Body of pancreas (tissue), 4 donors: Measurements from ENCODE around the gene CCN5. TPM values are rescaled to one million over a fixed set of nuclear protein-coding genes. Genes with fewer than 3 reads are reported as not detected.

Source experiments
- ATAC-seq: fragments of 150-250 bp; one replicate; pipeline ENCODE4 v1.9.1; 2016
- DNase-seq, 4 donors: peaks; one replicate each; pipeline ENCODE4 v3.0.0-alpha.2; 2019
- H3K27ac ChIP-seq, 4 donors: fragments of 200-600 bp; sonication (generic); 1 replicate in 3 of 4; 2 replicates in 1 of 4; pipeline versions ENCODE4 v1.5.1 to v1.6.1; 2016 to 2019; ENCODE audit warnings: mild to moderate bottlenecking in 1 of 4, mixed read lengths in 1 of 4, moderate library complexity in 1 of 4
- H3K27me3 ChIP-seq, 2 donors: fragments of 200-600 bp; sonication (generic); one replicate each; pipeline ENCODE4 v1.6.0; 2016; ENCODE audit warnings: mild to moderate bottlenecking in 1 of 2
- H3K36me3 ChIP-seq, 2 donors: fragments of 200-600 bp; sonication (generic); replicated peaks in 1 of 2; 2 replicates each; pipeline ENCODE4 v1.5.1; 2016; ENCODE audit warnings: low read depth in 2 of 2; ENCODE audit not compliant: insufficient read depth in 1 of 2
- H3K4me1 ChIP-seq: fragments of 200-600 bp; sonication (generic); one replicate; pipeline ENCODE4 v1.6.0; 2016
- H3K4me3 ChIP-seq, 2 donors: fragments of 200-600 bp; sonication (generic); 1 replicate in 1 of 2; 2 replicates in 1 of 2; pipeline ENCODE4 v1.5.1; 2016 to 2019
- H3K9me3 ChIP-seq, 3 donors: fragments of 200-600 bp; sonication (generic); 1 replicate in 2 of 3; 2 replicates in 1 of 3; pipeline ENCODE4 v1.5.1; 2016
- CTCF ChIP-seq, 7 experiments: fragments of 450-650 bp in 4 of 7; fragments of 200-600 bp in 3 of 7; sonication (generic) in 3 of 7; IDR thresholded peaks; one replicate each; pipeline ENCODE4 v1.5.1; 2016 to 2019; ENCODE audit warnings: antibody characterized with exemption in 7 of 7
- POLR2A ChIP-seq, 3 donors: fragments of 450-650 bp; IDR thresholded peaks; one replicate each; pipeline ENCODE4 v1.6.1; 2016; ENCODE audit warnings: antibody characterized with exemption in 3 of 3, mild to moderate bottlenecking in 2 of 3
- WGBS, 2 donors: methylation state at CpG; one replicate each; pipeline ENCODE4 v1.1.5; 2017; 5-methylcytosine and 5-hydroxymethylcytosine counted together
- intact Hi-C: fragments of 100-400 bp; cut with DNase I; formaldehyde crosslinking; loops from one replicate; pipeline ENCODE4 v1.15.1; 2023
- total RNA-seq, 2 donors: library from RNA; depleted of rRNA; stranded (reverse); fragments of >200 nt; gene quantifications; one replicate each; pipeline ENCODE4 v1.1.0, GENCODE V29; 2016

The CCN5 gene
- total RNA-seq, 2 donors from 2014 or later = 7.9 to 18.2 TPM

- no peak for DNase-seq
- intact Hi-C loops = no loop called here
- Histone ChIP-seq H3K27ac (no peak overlapping the region), H3K4me3 (no peak overlapping the region), H3K9me3 (no peaks in the 10 kb centered on the region), H3K36me3 (no peaks in the 10 kb centered on the region), H3K4me1 (no peaks in the 10 kb centered on the region), H3K27me3 (no peaks in the 10 kb centered on the region)
- TF ChIP-seq POLR2A (IDR thresholded peaks at IDR 0.05) (no peak), CTCF (IDR thresholded peaks at IDR 0.05) (no peak)
- ATAC-seq = no peak
- 15 to 21% methylated on average over 7 of the region's 7 CpGs for WGBS, 2 donors
These were observed 61.8 kb downstream of the CCN5 start for GRCh38 chr20:44776980-44777379.

Other genes starting within 250 kb of the CCN5 start
- gene TTPAL, start 239.5 kb upstream of the CCN5 start, total RNA-seq = 1 to 10 TPM; 8.3 to 9.9 TPM
- 10 to 100 TPM; 28.3 to 36.3 TPM for gene SERINC3, start 193.3 kb upstream of the CCN5 start, total RNA-seq
- 10 to 100 TPM; 43.6 to 64.9 TPM for gene PKIG, start 132.8 kb upstream of the CCN5 start, total RNA-seq
- gene ADA, start 63.7 kb upstream of the CCN5 start, total RNA-seq = 1 to 10 TPM; 3.3 to 7.8 TPM
- gene KCNK15, start 30.5 kb downstream of the CCN5 start, total RNA-seq = 1 to 10 TPM; 1.8 to 3.3 TPM
- gene RIMS4, start 95.2 kb downstream of the CCN5 start, total RNA-seq = under 1 TPM in 1 of 2 donors, not detected in 1; 0.26 TPM
- gene YWHAB, start 170.3 kb downstream of the CCN5 start, total RNA-seq = 10 to 100 TPM; 49.3 to 64.9 TPM
- 100 to 1,000 TPM in 1 of 2 donors, 10 to 100 TPM in 1; 41.8 to 105 TPM for gene PABPC1L, start 194.7 kb downstream of the CCN5 start, total RNA-seq
- gene TOMM34, start 245.0 kb downstream of the CCN5 start, total RNA-seq = 10 to 100 TPM in 1 of 2 donors, 1 to 10 TPM in 1; 2.6 to 13.0 TPM